HG03097 (cell line): ENCODE data around the gene PHKB.

Experiments used
- ATAC-seq: cut with Tn5 transposase; IDR thresholded peaks from one replicate; pipeline ENCODE4 v1.9.1; 2021; ENCODE audit not compliant: unreplicated experiment, low FRiP score

Gene PHKB

GRCh38 chr16:47719713-47720112 is 258.6 kb downstream of the PHKB start:
- no peak for ATAC-seq

DNA sequence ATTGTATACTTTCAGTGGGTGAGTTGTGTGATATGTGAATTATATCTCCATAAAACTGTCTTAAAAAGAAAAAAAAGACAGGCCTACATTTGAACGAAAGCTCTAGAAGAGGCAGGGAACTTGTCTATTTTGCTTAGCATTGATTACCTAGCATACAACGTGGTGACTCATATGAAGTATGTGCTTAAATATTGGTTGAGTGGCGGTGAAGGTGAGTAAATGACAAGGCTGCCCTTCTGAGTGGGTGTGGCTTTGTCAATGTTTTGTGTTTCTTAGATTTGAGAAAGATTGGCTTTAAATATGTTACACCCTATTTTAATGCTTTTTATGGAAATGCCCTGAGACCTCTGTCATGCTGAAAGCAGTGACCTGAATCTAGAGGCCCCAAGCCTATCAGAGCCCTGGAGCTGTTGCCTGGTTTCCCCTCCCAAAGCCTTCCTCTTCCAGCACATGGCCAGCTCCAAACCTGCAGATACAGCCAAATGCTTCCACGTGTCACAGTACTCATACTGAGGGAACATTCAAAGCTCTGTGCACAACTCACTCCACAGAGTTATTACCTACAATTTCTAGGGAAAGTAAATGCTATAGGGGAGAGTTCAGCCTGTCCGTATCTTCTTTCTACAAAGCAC is 260.0 kb downstream of the PHKB start:
- no peak for ATAC-seq

- ATAC-seq: no peak
Observed at GRCh38 chr16:47722046-47722445, 260.9 kb downstream of the PHKB start.

DNA sequence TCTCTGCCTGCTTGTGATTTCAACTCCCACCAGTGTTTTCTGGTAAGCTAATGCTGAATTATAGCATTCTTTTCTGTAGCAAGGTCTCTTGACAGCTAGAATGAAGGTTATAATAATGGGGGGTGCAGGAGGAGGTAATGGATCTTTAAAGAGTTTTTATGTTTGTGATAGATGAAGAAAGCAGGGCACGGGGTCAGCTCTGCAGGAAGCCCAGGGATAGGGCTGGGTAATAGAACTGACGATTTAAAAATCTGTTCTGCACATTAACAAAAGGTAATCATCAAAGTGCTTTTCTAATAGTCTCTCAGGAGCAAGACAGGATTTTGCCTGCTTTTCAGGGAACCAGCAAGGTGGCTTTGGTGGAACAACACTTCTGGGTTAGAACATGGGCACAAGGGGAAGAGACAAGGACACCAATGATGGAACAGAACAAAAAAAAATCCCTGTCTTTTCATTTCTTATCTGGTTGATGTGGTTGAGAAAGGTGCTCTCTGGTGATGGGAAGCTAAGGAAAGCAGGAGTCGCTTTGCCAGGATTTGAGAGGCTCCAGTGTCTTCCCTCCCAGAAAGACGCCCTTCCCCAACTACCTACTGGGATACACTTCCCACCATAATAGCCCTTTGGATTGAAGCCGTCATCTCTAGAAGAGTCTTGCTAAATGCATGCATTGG is 263.1 kb downstream of the PHKB start:
- no peak for ATAC-seq

GRCh38 chr16:47725188-47725695 is 264.1 kb downstream of the PHKB start:
- ATAC-seq: no peak

GRCh38 chr16:47726031-47726675 is 265.0 kb downstream of the PHKB start:
- ATAC-seq: no peak

- ATAC-seq: no peak
Observed at GRCh38 chr16:47727131-47727530, 266.0 kb downstream of the PHKB start.

DNA sequence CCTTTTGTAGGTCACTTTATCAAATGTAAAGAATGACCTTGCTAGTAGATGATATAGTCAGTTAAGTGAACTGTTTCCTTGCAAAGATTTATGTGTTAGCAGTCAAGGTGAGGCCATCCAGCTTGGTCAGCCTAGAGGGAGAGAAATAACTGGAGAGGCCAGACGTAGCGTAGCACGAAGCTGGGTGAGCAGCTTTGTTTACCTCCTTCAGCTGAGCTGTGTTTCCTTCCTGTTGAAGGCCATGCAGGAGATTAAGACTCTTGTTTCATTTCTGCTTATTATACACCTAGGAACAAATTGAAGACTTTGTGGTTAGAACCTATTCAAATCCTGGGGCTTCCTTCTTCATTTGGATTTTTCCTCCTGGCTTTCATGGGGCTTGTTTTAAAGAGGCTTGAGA is 267.1 kb downstream of the PHKB start:
- no peak for ATAC-seq

DNA sequence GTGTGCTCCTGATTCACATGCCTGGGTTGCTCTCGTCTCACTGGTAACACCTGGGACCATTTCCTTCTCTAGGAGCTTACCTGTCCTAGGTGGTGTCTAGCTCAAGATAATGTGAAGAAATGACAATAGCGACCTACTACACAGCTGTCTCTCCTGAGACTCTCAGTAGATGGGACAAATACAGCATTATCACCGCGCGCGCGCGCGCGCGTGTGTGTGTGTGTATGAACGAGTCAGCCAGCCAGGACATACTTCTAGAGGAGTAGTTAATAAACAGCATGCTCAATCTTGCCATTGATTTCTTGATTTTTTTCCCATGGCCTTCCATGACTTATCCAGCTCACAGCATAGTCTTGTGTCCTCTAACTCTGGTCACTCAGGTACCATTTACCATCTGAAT is 268.6 kb downstream of the PHKB start:
- no peak for ATAC-seq

- ATAC-seq: no peak
Observed at GRCh38 chr16:47731252-47731651, 270.1 kb downstream of the PHKB start.

DNA sequence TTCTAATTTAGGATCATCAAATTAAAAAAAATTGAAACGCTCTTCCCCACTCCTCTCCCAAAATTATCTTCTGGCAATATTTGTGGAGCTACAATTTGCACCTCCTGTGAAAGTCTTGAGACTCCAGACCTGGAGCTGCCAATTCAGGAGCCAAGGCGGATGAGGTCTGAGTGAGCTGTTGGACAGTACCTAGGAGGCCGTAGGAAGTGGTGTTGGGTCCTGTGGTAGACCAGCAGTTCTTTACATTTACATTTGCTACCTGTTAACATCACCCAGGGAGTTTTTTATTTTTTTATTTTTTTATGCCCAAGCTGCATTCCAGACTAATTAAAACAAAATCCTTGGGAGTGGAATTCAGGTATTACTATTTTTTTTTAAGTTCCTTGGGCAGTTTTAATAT is 271.0 kb downstream of the PHKB start:
- no peak for ATAC-seq

- no peak for ATAC-seq
Observed at GRCh38 chr16:47732523-47733111, 271.5 kb downstream of the PHKB start.

DNA sequence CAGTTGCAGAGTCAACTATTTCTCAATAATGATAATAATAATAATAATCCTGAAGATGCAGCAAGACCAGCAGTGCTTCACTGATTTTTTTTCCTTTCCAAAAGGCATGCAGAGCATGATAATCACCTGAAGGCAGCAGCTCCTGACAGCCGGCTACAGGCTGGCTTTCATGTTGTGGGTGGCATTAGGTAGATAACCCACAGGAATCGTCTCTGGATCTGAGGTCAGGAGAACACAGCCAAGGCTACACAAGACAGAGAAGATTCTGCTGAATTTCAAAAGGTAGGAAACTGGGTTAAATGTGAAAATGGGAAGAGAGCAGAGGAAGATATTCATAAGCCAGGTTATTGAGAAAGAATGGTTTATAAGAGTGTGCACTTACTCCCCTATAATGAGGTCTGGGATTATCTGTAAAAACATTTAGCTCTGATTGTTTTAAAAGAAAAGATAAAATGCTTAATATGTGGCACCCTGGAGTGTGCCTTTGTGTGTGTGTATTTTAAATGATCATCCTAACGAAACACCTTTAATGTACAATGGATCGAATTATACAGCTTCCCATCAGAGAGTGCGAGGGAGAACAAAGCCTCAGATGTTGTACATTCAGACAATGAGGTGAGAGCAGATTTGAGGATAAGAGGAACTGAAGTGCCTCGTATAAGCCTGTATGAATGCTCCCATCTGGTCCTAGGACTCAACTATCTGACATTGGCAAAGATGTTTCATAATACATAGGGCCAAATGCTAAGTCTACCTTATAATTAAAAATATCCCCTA is 273.1 kb downstream of the PHKB start:
- ATAC-seq: no peak

GRCh38 chr16:47734987-47735594 is 274.0 kb downstream of the PHKB start:
- no peak for ATAC-seq

DNA sequence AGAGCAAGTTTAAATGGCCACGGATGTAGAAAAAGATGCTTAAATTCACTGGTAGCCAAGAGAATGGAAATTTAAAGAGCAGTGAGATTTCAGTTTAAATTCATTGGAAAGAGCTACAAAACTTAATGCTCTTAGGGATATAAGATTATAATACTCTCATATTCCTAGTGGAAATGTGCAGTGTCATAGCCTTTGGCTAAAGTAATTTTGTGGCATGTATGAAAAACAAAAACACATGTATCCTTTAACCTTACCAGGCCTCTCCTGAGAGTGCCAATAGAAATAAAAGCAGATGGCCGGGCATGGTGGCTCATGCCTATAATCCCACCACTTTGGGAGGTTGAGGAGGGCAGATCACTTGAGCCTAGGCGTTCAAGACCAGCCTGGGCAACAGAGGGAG is 289.2 kb downstream of the PHKB start:
- no peak for ATAC-seq
